GM21529 (cell line): Measurements from ENCODE around the gene CACNA1I.

Source experiments
- ATAC-seq: cut with Tn5 transposase; IDR thresholded peaks from one replicate; pipeline ENCODE4 v1.9.1; 2021; ENCODE audit not compliant: unreplicated experiment

The CACNA1I gene

GRCh38 chr22:39686776-39687525 lies 116.4 kb downstream of the CACNA1I start:
- no peak for ATAC-seq

- no peak for ATAC-seq
These were observed 117.7 kb downstream of the CACNA1I start for GRCh38 chr22:39688186-39688785.

GRCh38 chr22:39689421-39689820 lies 118.9 kb downstream of the CACNA1I start:
- no peak for ATAC-seq

GRCh38 chr22:39690881-39691605 lies 120.5 kb downstream of the CACNA1I start:
- no peak for ATAC-seq

DNA sequence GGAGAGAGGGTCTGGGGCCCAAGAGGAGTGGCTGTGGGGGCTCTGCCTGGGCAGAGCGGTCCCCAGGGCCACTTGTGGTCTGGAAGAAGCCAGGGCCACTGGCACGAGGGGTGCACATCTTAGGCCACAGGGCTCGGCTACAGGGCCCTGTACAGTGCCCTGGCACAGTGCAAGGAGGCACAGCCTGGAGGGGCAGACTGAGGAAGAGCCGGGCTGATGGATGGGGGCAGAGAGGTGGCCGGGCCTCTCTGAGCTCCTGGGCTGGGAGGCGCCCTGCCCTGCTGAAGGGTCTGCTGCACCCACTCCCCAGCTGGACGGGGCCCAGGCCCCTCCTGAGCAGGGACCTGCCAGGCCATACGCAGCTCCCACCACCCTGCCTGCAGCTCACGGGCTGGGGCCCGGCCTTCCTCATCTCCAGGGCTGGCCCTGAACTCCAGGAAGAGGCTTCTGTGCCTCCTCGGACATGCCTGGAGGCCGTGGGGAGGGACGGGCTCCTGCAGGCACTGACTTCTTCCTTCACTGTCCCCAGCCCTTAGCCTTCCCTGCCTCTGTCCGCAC lies 123.5 kb downstream of the CACNA1I start:
- ATAC-seq = no peak

DNA sequence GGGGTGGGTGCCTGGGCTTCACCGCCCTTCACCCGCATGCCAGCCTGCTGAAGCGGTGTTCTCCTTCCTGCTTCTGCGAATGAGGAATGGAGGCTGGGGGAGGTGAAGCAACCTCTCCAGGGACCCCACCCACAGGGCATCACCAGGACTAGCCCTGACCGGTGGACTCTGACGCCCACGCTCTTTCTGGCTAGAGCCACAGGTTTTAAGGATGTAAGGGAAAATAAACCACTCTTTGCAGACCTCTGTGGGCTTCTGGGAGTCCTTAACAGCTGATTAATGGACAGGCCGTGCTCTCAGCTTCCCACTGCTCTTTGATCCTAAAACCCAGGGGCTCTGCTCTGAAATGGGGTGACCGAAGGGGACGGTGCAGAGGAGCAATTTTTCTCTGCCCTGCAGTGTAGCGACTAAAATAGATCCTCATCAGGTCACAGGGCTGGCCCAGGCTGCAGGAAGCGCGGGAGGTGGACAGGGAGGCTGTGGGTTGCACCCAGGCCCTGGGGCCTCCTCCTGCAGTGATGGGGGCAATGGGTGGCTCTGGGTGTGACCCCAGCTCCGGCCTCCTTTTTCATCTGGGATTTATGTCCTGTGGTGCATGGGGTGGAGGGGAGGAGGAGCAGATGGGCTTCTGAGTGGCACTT lies 127.4 kb downstream of the CACNA1I start:
- no peak for ATAC-seq

GRCh38 chr22:39699631-39700360 lies 129.2 kb downstream of the CACNA1I start:
- ATAC-seq = no peak

DNA sequence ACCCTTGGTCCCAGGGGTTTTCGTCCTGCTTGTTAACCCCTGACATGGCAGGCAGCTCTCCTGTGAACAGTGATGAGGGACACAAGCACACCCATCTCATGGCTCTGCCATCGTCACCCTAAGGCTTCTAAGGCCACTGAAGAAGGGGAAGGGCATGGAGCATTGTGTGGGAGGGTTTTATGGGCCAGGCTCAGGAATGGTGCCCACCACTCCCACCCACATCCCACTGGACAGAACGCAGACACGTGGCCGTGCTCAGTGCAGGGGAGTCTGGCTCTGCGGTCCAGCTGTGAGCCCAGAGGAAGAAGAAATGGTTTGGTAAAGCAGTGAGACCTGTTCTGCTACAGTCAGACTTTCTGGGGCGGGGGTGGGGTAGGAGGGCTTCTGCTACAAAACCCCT lies 130.0 kb downstream of the CACNA1I start:
- no peak for ATAC-seq

DNA sequence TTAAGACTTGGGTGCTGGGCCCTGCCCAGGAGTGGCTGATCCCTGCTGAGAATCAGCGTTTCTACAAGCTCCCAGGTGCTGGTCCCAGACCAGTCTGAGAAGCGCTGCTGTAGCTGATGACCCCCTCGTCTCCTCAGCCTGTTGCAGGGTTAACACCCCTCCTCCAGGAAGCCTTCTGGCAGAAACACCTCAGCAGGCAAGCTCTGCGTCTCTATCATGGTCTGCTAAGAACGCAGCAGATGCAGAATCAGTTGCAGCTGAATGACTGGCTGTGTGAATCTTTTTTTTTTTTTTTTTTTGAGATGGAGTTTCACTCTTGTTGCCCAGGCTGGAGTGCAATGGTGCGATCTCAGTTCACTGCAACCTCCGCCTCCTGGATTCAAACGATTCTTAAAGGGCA lies 132.5 kb downstream of the CACNA1I start:
- ATAC-seq = no peak

DNA sequence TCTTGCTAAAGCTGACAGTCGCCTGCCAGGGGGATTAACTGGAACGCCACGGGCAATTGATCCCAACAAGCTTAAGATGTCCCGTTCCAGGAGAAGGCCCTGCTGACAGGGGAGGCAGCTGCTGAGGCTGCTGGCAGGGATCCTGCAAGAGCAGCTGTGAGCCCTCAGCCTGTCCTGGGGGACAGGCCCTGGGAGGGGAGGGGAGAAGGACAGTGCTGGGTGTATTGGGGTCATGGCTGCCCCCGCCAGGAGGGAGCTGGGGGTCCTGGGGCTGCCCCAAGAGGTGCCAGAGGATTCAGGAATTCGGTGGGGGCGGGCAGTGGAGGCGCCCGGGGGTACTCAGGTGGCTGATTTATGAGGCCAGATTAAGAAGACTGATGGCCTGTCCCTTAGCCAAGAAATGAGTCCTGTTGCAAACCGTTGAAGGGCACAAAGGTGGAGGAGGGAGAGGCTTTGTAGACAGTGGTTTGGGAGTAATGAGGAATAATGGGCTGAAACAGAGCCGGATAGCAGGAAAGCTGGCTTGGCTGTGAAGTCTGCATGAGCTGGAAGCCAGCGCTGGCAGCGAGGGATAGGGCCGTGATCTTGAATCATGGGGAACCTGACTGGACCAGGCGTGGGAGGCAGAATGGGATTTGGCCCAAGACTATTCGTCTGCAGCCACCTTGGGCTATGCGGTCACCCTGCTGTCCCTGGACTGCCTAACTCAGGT lies 133.5 kb downstream of the CACNA1I start:
- ATAC-seq = no peak

DNA sequence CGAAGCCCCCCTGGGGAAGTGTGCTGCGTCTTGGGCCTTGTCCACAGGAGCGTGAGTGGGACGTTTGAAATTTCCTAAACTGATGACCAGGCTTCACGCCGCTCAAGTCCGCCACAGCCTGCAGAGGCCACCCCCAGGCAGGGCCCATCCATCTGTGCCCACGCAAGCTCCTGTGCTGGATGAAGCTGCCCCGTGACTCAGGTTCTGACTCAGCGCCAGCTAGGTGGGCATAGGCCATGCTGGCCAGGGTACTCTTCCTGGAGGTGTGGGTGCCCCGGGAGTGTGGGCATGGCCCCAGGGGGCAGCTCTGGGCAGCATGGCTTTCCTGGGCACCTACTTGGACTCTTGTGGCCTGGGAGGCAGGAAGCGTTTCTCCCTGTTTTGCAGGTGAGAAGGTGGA lies 134.8 kb downstream of the CACNA1I start:
- no peak for ATAC-seq

- no peak for ATAC-seq
These were observed 136.0 kb downstream of the CACNA1I start for GRCh38 chr22:39706376-39707140.

DNA sequence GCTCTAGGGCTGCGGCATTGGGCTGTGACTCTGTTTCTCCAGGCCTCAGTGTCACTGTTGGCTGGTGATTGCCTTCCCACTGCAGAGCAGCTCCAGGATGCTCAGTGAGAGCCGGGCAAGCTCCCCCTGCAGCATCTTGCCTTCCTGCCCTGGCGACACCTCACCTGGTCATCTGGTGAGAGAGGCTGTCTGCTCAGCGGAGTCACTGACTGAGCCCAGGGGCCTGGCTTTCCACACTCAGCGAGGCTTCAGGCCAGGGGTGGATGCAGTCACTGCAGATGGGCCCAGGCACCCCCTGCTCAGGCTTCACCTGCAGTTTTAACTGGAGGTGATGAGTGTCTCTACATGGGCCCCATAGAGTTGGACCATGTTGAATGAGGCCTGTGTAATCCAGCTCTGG lies 136.8 kb downstream of the CACNA1I start:
- no peak for ATAC-seq

GRCh38 chr22:39707816-39708215 lies 137.3 kb downstream of the CACNA1I start:
- ATAC-seq = no peak

GRCh38 chr22:39710380-39711150 lies 140.0 kb downstream of the CACNA1I start:
- ATAC-seq = no peak

DNA sequence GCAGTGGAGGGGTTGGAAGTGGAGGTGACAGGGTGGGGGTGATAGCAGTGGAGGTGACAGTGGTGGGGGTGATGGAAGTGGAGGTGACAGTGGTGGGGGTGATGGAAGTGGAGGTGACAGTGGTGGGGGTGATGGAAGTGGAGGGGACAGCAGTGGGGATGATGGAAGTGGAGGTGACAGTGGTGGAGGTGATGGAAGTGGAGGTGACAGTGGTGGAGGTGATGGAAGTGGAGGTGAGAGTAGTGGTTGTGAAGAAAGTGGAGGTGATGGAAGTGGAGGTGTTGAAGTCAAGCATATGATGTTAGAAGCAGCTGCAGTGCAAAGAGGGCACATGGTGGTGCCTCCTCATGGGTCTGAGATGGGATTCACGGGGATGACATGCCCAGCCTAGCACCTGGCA lies 141.5 kb downstream of the CACNA1I start:
- ATAC-seq = no peak

DNA sequence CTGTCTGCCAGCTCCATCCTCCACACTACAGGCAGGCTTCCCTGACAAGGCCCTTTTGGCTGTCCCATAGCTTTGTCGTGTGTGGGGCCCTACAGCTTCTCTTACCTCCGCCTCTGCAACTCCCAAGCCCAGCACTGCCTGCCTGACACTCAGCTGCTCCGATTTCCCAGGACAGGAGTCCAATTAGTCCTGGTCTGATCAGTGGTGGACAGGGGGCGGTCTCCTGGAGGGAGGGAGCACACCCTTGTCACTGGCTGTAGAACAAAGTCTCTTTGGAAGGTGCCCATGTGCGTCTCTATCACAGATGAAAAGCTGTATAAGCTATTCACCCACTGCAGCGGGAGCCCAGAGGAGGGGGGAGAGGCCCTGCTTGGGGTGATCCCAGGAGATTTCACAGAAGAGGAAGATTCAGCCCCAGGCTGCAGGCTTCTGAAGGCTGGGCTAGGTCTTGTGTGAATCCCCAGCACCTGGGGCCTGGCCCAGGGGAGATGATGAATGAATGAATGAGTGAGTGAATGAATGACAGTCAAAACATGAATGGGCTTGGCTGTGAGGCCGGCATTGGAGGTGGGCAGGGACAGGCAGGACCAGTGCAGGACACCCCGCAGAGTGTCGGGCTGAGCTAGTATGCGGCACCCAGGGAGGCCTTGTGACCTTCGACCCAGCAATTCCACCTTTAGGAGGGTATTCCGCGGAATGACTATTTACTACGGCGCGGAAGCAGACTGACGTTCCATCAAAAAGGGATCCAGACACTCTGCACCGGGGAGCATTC lies 142.4 kb downstream of the CACNA1I start:
- ATAC-seq = no peak

DNA sequence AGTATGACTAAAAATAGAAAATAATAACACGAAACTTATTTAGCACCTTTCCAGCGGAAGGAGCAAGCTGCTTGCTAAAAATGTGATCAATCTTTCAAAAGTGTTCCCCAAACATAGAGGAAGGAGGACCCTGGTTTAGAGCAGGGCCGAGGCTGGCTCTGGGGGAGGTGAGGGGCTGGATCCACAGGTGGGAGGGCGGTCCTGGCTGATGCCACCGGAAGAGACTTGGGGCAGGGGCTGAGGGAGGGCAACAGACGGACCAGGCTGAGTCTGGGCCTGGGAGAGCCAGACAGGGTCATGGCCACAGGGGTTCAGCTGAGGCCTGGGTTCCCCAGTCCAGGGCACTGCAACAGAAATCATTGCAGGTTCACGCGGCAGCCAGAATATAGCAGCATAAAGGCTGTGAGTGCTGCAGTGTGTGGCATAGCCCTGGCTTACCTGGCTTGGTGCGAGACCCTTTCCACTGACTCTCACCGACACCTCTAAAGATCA lies 143.3 kb downstream of the CACNA1I start:
- ATAC-seq = no peak
